GM21619 (cell line): ENCODE results near the gene ACTG1.

Experiments
- ATAC-seq: cut with Tn5 transposase; IDR thresholded peaks from one replicate; pipeline ENCODE4 v1.9.1; 2021; ENCODE audit not compliant: unreplicated experiment

The ACTG1 gene

GRCh38 chr17:81468111-81468769, 44.4 kb downstream of the ACTG1 start:
- ATAC-seq: no peak

GRCh38 chr17:81466564-81467472, 45.8 kb downstream of the ACTG1 start:
- no peak for ATAC-seq

DNA sequence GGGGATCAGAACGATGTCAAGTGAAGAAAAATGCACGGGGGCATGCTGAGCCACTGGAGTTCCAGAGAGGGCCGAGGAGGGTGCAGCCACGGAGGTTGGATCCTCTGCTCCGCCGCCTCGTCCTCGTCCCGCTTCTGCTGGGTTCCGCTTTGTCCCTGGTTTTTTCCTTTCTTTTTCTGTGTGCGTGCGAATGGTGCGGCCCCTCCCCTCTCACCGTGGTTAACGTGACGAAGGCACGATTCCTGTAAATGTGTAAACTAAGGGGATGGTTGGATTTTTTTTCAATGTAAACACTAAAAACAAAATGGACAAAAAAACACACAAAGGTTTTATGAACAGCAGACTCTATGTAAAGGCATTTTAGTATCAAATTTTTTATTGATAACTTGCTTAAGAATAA, 46.7 kb downstream of the ACTG1 start:
- ATAC-seq: no peak

DNA sequence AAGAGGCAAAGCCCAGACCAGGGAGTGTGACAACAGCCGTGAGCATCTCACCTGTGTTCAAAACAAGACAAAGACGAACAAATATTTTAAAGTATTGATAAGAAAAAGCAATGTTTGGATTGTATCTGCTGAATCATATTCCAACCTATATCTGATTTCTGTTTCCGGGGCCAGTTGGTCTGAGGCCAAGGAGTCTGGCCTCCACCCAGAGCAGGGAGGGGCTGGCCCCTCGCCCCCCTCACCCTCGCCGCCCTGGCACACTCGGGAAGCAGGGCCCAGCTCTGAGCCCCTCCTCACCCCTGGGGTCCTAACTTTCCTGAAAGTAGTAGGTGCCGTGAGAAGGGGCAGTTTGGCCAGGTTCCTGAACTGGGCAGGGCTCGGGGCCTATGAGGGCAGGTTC, 48.0 kb downstream of the ACTG1 start:
- ATAC-seq: no peak

GRCh38 chr17:81463506-81463905, 49.1 kb downstream of the ACTG1 start:
- ATAC-seq: no peak

- ATAC-seq: no peak
These were observed 50.0 kb downstream of the ACTG1 start for GRCh38 chr17:81462506-81463125.

- ATAC-seq: no peak
These were observed 50.7 kb downstream of the ACTG1 start for GRCh38 chr17:81461607-81462500.

DNA sequence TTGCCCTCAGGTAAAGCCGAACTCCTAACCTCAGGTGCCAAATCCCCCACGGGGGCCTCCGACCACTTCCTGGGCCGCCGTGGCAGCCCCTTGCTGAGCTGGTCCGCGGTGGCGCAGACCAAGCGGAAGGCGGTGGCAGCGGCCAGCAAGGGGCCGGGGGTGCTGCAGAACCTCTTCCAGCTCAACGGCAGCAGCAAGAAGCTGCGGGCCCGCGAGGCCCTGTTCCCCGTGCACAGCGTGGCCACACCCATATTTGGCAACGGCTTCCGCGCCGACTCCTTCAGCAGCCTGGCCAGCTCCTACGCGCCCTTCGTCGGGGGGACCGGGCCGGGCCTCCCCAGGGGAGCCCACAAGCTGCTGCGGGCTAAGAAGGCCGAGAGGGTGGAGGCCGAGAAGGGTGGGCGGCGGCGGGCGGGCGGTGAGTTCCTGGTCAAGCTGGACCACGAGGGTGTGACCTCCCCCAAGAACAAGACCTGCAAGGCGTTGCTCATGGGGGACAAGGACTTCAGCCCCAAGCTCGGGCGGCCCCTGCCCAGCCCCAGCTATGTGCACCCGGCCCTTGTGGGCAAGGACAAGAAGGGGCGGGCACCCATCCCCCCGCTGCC, 51.6 kb downstream of the ACTG1 start:
- ATAC-seq: no peak
